Hepatocyte (in vitro differentiated cells): Measurements from ENCODE around the gene TMEM92.

Experiments
- EZH2 ChIP-seq: fragments of 200-600 bp; sonication (generic); IDR thresholded peaks from 2 replicates; pipeline ENCODE4 v1.6.1; 2016; ENCODE audit warnings: antibody characterized with exemption, mild to moderate bottlenecking, borderline replicate concordance
- EZH2phosphoT487 ChIP-seq: fragments of 200-600 bp; sonication (generic); IDR thresholded peaks from one replicate; pipeline ENCODE4 v1.6.1; 2018; ENCODE audit warnings: antibody characterized with exemption, mild to moderate bottlenecking, low read depth, moderate library complexity; ENCODE audit not compliant: unreplicated experiment, severe bottlenecking
- TF ChIP-seq, protein P1 (sequence below): fragments of 200-600 bp; sonication (generic); IDR thresholded peaks from 2 replicates; pipeline ENCODE4 v1.5.1; 2016; ENCODE audit warnings: antibody characterized with exemption, mild to moderate bottlenecking; ENCODE audit not compliant: poor library complexity

DNA sequence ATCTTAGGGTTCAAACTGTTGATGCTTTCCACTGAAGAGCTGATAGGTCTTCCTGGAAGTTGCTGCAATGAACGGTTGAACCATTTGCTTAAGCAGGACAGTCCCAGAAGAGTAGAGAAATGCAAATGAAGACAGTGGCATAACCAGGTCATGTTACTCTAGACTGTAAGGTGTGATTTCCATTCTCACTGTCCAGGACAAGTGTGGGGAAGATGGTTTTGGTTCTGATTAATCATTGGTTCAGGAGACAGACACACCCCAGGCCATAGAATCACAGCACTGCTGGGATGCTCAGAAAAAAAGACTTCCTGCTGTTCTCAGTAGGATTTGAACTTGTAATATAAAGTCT lies 36.8 kb downstream of the TMEM92 start:
- TF ChIP-seq, protein P1, sequence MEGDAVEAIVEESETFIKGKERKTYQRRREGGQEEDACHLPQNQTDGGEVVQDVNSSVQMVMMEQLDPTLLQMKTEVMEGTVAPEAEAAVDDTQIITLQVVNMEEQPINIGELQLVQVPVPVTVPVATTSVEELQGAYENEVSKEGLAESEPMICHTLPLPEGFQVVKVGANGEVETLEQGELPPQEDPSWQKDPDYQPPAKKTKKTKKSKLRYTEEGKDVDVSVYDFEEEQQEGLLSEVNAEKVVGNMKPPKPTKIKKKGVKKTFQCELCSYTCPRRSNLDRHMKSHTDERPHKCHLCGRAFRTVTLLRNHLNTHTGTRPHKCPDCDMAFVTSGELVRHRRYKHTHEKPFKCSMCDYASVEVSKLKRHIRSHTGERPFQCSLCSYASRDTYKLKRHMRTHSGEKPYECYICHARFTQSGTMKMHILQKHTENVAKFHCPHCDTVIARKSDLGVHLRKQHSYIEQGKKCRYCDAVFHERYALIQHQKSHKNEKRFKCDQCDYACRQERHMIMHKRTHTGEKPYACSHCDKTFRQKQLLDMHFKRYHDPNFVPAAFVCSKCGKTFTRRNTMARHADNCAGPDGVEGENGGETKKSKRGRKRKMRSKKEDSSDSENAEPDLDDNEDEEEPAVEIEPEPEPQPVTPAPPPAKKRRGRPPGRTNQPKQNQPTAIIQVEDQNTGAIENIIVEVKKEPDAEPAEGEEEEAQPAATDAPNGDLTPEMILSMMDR, result no peak
- no peak for TF ChIP-seq EZH2phosphoT487
- no peak for TF ChIP-seq EZH2
